GM12891 (cell line): Measurements from ENCODE around the gene ENOX1.

Experiments
- POLR2A ChIP-seq: IDR thresholded peaks from 2 replicates; pipeline ENCODE4 v1.6.1; 2011; ENCODE audit warnings: low read depth, low read length, control low read depth
- POLR2AphosphoS5 ChIP-seq: IDR thresholded peaks from 2 replicates; pipeline ENCODE4 v1.6.1; 2011; ENCODE audit warnings: low read depth, low read length, control low read depth

DNA sequence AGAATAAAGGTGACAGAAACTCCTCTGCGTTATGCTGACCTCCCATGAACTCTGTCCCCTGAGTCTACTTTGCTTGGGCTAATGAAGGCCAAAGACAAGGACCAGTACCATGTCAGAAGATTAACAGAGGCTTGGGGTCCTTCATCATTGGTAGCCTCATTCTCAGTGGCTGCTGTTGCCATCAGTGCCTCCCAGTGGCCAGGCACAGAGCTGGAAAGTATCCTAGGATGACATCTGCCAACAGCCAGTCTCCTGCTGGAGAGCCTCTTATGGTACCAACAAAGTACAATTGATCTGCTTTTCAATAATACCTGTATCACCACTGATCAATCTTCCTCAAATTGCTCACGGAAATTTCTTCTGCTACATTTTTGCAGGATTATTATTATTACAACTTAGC lies 481.8 kb downstream of the ENOX1 start:
- TF ChIP-seq POLR2AphosphoS5 = no peak
- no peak for TF ChIP-seq POLR2A
